Stimulated activated CD8-positive, alpha-beta memory T cell treated with anti-CD3 and anti-CD28 coated beads, Interleukin-15, amount 100 ng/mL, for 1 hour (primary cell): ENCODE measurements around the gene GNAQ.

Experiments
- DNase-seq: peaks from one replicate; pipeline ENCODE4 v3.0.0-alpha.2; 2020; ENCODE audit warnings: low read depth

Gene GNAQ

GRCh38 chr9:77679661-77680368 lies 351.8 kb downstream of the GNAQ start:
- no peak for DNase-seq

GRCh38 chr9:77679088-77679487 lies 352.5 kb downstream of the GNAQ start:
- DNase-seq: no peak

DNA sequence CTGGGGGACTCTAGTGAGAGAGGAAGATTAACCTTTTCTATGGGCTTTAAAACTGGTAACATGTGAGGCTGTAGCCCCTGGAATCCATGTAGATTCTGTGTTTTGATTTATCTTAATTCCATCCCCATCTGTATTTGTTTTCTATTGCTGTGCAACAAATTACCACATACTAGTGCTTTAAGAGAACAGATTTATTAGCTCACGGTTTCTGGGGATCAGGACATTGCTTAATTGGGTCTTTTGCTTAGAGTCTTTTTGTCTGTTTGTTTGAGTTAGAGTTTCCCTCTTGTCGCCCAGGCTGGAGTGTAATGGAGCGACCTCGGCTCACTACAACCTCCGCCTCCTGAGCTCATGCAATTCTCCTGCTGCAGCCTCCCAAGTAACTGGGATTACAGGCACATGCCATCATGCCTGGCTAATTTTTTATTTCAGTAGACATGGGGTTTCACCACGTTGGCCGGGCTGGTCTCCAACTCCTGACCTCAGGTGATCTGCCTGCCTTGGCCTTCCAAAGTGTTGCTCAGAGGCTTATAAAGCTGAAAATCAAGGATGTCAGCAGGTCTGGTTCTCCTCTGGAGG lies 353.6 kb downstream of the GNAQ start:
- no peak for DNase-seq

GRCh38 chr9:77677397-77677796 lies 354.2 kb downstream of the GNAQ start:
- no peak for DNase-seq

- DNase-seq: no peak
Observed at GRCh38 chr9:77673941-77674791, 357.4 kb downstream of the GNAQ start.

- no peak for DNase-seq
Observed at GRCh38 chr9:77672183-77672582, 359.4 kb downstream of the GNAQ start.

GRCh38 chr9:77667151-77667550 lies 364.5 kb downstream of the GNAQ start:
- no peak for DNase-seq
